ENCODE measurements around the gene RSPO1.
"Not testable (repeated sequence)": the region's sequence is repeated elsewhere in the genome, so short reads cannot be mapped to it uniquely, and the experiment has no call there.

RSPO1 gene

GRCh38 chr1:37634244-37634991 lies at the start of gene RSPO1:
RSPO1 (minus strand) TSS chr1:37634892; CDS start chr1:37629661, 5,231 bp downstream.
- DNase-seq = no peak

GRCh38 chr1:37684182-37684581 lies 49.5 kb upstream of the RSPO1 start:
- not testable (repeated sequence) for DNase-seq

- peak; percentile 47 to 74 (median 56) for DNase-seq
These were observed 47.8 kb upstream of the RSPO1 start for GRCh38 chr1:37682334-37682987.

- no peak for DNase-seq
These were observed 46.2 kb upstream of the RSPO1 start for GRCh38 chr1:37680933-37681332.

GRCh38 chr1:37677808-37678207 lies 43.1 kb upstream of the RSPO1 start:
- DNase-seq = no peak

- no peak for DNase-seq
These were observed 42.4 kb upstream of the RSPO1 start for GRCh38 chr1:37677143-37677439.

GRCh38 chr1:37676281-37677142 lies 41.8 kb upstream of the RSPO1 start:
- no peak for DNase-seq

- DNase-seq = no peak
These were observed 39.2 kb upstream of the RSPO1 start for GRCh38 chr1:37673920-37674319.

GRCh38 chr1:37672136-37672870 lies 37.6 kb upstream of the RSPO1 start:
- DNase-seq = no peak

GRCh38 chr1:37671261-37671660 lies 36.6 kb upstream of the RSPO1 start:
- no peak for DNase-seq

GRCh38 chr1:37670133-37670532 lies 35.4 kb upstream of the RSPO1 start:
- no peak for DNase-seq

GRCh38 chr1:37667023-37667671 lies 32.5 kb upstream of the RSPO1 start:
- no peak for DNase-seq

GRCh38 chr1:37666241-37666867 lies 31.7 kb upstream of the RSPO1 start:
- no peak for DNase-seq

GRCh38 chr1:37663426-37664000 lies 28.8 kb upstream of the RSPO1 start:
- no peak for DNase-seq

GRCh38 chr1:37662031-37662755 lies 27.5 kb upstream of the RSPO1 start:
- DNase-seq = no peak

- DNase-seq = no peak
These were observed 26.7 kb upstream of the RSPO1 start for GRCh38 chr1:37661401-37661800.

GRCh38 chr1:37660664-37661063 lies 26.0 kb upstream of the RSPO1 start:
- no peak for DNase-seq

GRCh38 chr1:37658486-37658885 lies 23.8 kb upstream of the RSPO1 start:
- DNase-seq = no peak

- DNase-seq = no peak
These were observed 23.1 kb upstream of the RSPO1 start for GRCh38 chr1:37657620-37658412.

GRCh38 chr1:37656881-37657280 lies 22.2 kb upstream of the RSPO1 start:
- no peak for DNase-seq
